C4-2B (cell line): ENCODE results near the gene CYP4F3.

Experiments used
- CTCF ChIP-seq: fragments of 450-650 bp; conservative IDR thresholded peaks from 2 replicates; pipeline ENCODE4 v1.5.1; 2017; ENCODE audit warnings: mild to moderate bottlenecking
- ZFX ChIP-seq: fragments of 450-650 bp; IDR thresholded peaks from 2 replicates; pipeline ENCODE4 v1.6.1; 2017

- TF ChIP-seq CTCF: no peak
- TF ChIP-seq ZFX: no peak
Observed at GRCh38 chr19:15640904-15641597, 354 bp downstream of the CYP4F3 start.
